ENCODE data around the gene EVI2A.

Gene EVI2A

GRCh38 chr17:31339906-31340661, 18.7 kb upstream of the EVI2A start:
- Histone ChIP-seq H3K9ac (ENCODE audit: low read length) (no peak overlapping the region), H3K4me3 (ENCODE audit: low read length) (no peak overlapping the region), H3K9me3 (ENCODE audit: insufficient read depth, low read length) (no peaks in the 10 kb centered on the region), H4K20me1 (ENCODE audit: insufficient read depth, low read length) (no peaks in the 10 kb centered on the region), H3K27me3 (ENCODE audit: low read depth, low read length) (no peaks in the 10 kb centered on the region), H3K27ac (ENCODE audit: low read length) (no peak overlapping the region), H3K4me2 (ENCODE audit: low read length) (no peak overlapping the region), H3K36me3 (replicated peaks; ENCODE audit: low read depth, low read length) (peaks cover 7% of the 10 kb centered on the region), H3K4me1 (ENCODE audit: low read length) (no peaks in the 10 kb centered on the region), H3K79me2 (ENCODE audit: low read length) (no peaks in the 10 kb centered on the region), H2AFZ (ENCODE audit: low read depth, low read length) (no peak overlapping the region)
- TF ChIP-seq CTCF (IDR thresholded peaks at IDR 0.05; ENCODE audit: low read depth, low read length) (no peak), EZH2phosphoT487 (IDR thresholded peaks at IDR 0.05; ENCODE audit: low read depth) (no peak)

DNA sequence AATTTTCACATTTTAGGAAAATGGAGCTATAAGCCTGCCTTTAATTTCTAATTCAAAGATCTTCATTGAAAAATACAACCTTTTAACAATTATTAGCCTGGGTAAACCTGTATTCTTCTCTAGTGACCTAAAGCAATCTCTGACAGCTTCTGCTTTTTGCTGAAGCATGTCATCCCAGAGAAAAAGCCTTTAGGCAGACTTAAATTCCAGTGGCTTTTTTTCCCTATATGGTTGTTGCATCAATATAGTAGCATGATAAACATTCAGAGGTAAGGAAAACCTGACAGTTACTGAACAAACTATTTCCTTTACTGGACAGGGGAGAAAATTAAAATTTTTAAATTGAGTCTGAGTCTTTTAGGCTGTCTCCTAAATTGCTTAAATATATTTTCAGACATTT, 7.8 kb upstream of the EVI2A start:
- H3K9me3 ChIP-seq (ENCODE audit: insufficient read depth, low read length), result no peaks in the 10 kb centered on the region
- TF ChIP-seq CTCF (IDR thresholded peaks at IDR 0.05; ENCODE audit: low read depth, low read length), result no peak
- TF ChIP-seq EZH2phosphoT487 (IDR thresholded peaks at IDR 0.05; ENCODE audit: low read depth), result no peak

DNA sequence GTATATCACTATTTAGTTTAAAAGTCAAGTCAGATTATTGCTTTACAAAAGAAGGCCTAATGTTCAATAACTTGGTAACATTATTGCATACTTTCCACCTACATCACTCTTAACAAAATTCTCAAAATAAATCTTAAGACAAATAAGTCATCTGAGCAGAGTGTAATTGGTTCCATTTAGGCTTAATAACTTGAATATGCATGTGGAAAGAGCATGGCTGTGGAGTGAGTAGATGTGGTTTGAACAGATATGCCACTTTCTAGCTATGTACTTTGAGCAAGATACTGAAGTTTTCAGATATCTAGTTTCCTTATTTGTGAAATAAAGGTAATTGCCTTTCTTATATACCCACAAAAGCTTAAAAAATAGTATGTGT, 6.7 kb upstream of the EVI2A start:
- H3K27ac ChIP-seq (ENCODE audit: low read length), result no peak overlapping the region
- no peak overlapping the region for H3K4me2 ChIP-seq (ENCODE audit: low read length)
- H3K4me3 ChIP-seq (ENCODE audit: low read length), result no peak overlapping the region
- H2AFZ ChIP-seq (ENCODE audit: low read depth, low read length), result no peak overlapping the region
- H4K20me1 ChIP-seq (ENCODE audit: insufficient read depth, low read length), result no peaks in the 10 kb centered on the region
- TF ChIP-seq EZH2phosphoT487 (IDR thresholded peaks at IDR 0.05; ENCODE audit: low read depth) (no peak), CTCF (IDR thresholded peaks at IDR 0.05; ENCODE audit: low read depth, low read length) (no peak)
- H3K36me3 ChIP-seq (replicated peaks; ENCODE audit: low read depth, low read length), result peaks cover 8% of the 10 kb centered on the region
- H3K9me3 ChIP-seq (ENCODE audit: insufficient read depth, low read length), result no peaks in the 10 kb centered on the region
- no peaks in the 10 kb centered on the region for H3K4me1 ChIP-seq (ENCODE audit: low read length)
- no peaks in the 10 kb centered on the region for H3K79me2 ChIP-seq (ENCODE audit: low read length)
- no peak overlapping the region for H3K9ac ChIP-seq (ENCODE audit: low read length)
- H3K27me3 ChIP-seq (ENCODE audit: low read depth, low read length), result no peaks in the 10 kb centered on the region

More for the DNA sequence above, 7.8 kb upstream of the EVI2A start:
- Histone ChIP-seq H3K79me2 (ENCODE audit: low read length) (no peaks in the 10 kb centered on the region), H3K27me3 (ENCODE audit: low read depth, low read length) (no peaks in the 10 kb centered on the region), H3K9ac (ENCODE audit: low read length) (no peak overlapping the region), H3K27ac (ENCODE audit: low read length) (no peak overlapping the region), H3K4me2 (ENCODE audit: low read length) (no peak overlapping the region), H3K4me3 (ENCODE audit: low read length) (no peak overlapping the region), H2AFZ (ENCODE audit: low read depth, low read length) (no peak overlapping the region), H3K36me3 (replicated peaks; ENCODE audit: low read depth, low read length) (peaks cover 8% of the 10 kb centered on the region), H3K4me1 (ENCODE audit: low read length) (no peaks in the 10 kb centered on the region), H4K20me1 (ENCODE audit: insufficient read depth, low read length) (no peaks in the 10 kb centered on the region)

DNA sequence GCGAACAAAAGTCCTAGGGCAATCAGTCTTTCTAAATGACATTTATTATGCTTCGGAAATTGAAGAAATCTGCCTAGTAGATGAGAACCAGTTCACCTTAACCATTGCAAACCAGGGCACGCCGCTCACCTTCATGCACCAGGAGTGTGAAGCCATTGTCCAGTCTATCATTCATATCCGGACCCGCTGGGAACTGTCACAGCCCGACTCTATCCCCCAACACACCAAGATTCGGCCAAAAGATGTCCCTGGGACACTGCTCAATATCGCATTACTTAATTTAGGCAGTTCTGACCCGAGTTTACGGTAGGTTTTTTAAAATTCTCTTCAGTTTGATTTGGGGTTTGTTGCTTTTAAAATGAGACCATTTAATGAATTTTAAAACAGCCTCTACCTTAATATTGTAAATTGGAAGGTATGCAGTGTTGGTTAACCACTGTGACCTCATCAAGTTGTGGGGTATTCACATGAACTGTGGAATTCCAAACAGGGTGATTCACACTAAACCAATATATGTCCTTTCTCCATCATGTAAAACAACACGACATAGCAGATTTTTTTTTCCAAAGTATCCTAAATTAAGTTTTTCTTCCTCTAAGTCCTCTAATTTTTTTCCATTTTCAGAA, 6.2 kb upstream of the EVI2A start:
- H3K4me2 ChIP-seq (ENCODE audit: low read length), result no peak overlapping the region
- H3K79me2 ChIP-seq (ENCODE audit: low read length), result 0 out of 2 replicates have a peak, but pooled peaks cover 2% of the 10 kb centered on the region
- H2AFZ ChIP-seq (ENCODE audit: low read depth, low read length), result no peak overlapping the region
- H3K27ac ChIP-seq (ENCODE audit: low read length), result no peak overlapping the region
- no peaks in the 10 kb centered on the region for H3K9me3 ChIP-seq (ENCODE audit: insufficient read depth, low read length)
- no peak overlapping the region for H3K4me3 ChIP-seq (ENCODE audit: low read length)
- H3K4me1 ChIP-seq (ENCODE audit: low read length), result no peaks in the 10 kb centered on the region
- TF ChIP-seq EZH2phosphoT487 (IDR thresholded peaks at IDR 0.05; ENCODE audit: low read depth) (no peak), CTCF (IDR thresholded peaks at IDR 0.05; ENCODE audit: low read depth, low read length) (no peak)
- no peaks in the 10 kb centered on the region for H3K27me3 ChIP-seq (ENCODE audit: low read depth, low read length)
- H4K20me1 ChIP-seq (ENCODE audit: insufficient read depth, low read length), result no peaks in the 10 kb centered on the region
- H3K9ac ChIP-seq (ENCODE audit: low read length), result no peak overlapping the region
- H3K36me3 ChIP-seq (replicated peaks; ENCODE audit: low read depth, low read length), result peaks cover 8% of the 10 kb centered on the region

Data from OCI-LY3 (cell line).